HG02798 (cell line): ENCODE data around the gene TNFAIP8.

Experiments used
- ATAC-seq: cut with Tn5 transposase; IDR thresholded peaks from one replicate; pipeline ENCODE4 v1.9.1; 2021; ENCODE audit warnings: mild to moderate bottlenecking; ENCODE audit not compliant: unreplicated experiment, poor library complexity

TNFAIP8 gene

DNA sequence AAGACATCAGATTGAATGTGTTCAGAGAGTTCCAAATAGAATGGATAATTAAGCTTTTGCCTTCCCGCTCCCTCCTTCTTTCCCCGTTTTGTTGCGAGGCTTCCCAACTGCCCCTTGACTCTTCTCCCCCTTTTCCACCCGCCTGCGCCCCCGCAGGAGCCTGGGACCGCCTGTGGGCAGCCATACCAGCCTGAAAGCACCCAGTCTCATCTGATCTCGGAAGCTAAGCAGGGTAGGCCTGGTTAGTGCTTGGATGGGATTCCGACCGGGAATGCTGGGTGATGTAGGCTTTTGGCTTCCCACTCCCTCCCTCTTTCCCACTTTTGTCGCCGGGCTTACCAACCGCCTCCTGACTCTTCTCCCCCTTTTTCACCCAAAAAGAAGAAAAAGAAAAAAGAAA, 89.7 kb downstream of the TNFAIP8 start:
- no peak for ATAC-seq
